Measurements from ENCODE around the gene RNF26. TPM values are rescaled to one million over a fixed set of nuclear protein-coding genes. Genes with fewer than 3 reads are reported as not detected.
"Not testable (repeated sequence)": the region's sequence is repeated elsewhere in the genome, so short reads cannot be mapped to it uniquely, and the experiment has no call there.

The RNF26 gene
- total and polyA plus RNA-seq, 9 donors = 3.0 to 22.1 (median 18.3) TPM

DNA sequence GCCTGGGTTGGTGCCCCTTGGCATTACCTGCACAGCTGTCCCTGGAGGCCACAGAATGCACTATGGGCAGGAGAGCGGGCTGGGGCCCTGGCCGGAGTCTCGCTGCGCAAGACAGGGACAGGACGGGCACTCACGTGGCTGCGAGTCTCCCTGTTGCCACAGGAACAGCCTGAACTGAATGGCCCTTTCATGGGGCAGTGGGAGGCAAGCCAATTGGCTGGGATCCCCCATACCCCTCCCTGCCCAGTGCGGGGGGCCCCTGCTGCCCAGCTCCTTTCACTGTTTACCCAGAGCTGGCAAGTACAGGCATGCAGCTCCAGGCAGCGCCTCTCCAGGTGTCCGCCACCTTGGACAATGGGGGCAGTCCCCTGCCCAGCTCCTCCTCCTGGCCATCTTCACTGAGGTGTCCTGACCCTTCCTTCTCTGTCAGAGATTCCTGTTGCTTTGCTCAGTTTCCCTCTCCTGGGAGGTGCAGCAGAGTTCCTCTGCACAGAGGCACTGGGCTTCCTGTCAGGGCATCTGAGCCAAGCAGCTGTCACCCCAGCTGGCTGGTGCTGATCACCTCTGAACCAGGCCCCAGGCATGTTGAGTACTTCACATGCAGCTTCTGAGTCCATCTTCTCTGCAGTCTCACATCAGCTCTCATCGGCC, 42.0 kb downstream of the RNF26 start:
- Histone ChIP-seq H3K4me1 (ENCODE audit: control insufficient read depth, insufficient read depth, low read length) (peaks cover 94% of the 10 kb centered on the region), H3K27ac (ENCODE audit: low read length) (peak overlapping the region; percentile 95), H3K9me3 (replicated peaks; ENCODE audit: control insufficient read depth, low read depth, low read length) (no peaks in the 10 kb centered on the region), H3K4me3 (ENCODE audit: low read length) (peak overlapping the region; percentile 23), H3K36me3 (ENCODE audit: control insufficient read depth, insufficient read depth, low read length) (peaks cover 12% of the 10 kb centered on the region), H3K27me3 (ENCODE audit: control insufficient read depth, insufficient read depth, low read length) (peaks cover 3% of the 10 kb centered on the region)
- WGBS (ENCODE audit: insufficient coverage) = 62% methylated on average over 10 of the region's 11 CpGs
- peak; percentile 83 for DNase-seq

DNA sequence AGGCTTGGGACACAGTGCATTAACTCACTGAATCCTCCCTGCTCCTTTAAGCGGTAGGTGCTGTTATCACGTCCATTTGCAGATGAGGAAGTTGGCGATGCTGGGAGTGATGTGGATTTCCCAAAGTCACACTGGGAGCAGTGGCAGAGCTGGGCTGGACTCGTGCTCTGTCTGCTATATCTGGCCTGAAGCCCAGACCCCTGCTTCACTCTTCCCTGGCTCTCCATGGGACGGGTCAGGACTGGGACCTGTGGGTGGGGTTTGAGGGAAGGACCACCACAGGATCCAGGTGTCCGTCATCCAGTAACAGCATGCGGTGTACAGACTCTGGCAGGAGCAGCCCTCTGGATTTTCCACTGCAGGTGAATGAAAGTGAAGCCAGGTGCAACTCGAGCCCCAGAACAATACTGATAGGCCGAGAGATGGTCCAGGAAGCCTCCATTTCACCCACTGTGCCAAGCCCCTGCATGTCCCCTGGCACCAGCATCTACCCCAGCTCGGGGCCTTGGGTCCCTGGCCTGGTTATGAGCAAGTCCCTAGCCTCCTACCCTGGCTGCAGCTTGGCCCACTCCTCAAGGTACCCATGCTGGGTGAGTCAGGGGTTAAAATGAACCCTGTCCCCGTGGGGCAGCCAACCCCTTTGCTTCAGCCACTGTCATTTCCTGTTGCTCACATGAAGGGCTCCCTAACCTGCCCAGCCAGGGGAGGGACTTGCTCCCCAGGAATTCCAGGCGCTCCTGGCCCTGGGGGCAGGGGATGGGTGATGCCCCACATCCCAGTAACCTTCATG, 43.0 kb downstream of the RNF26 start:
- Histone ChIP-seq H3K36me3 (ENCODE audit: control insufficient read depth, insufficient read depth, low read length) (peaks cover 12% of the 10 kb centered on the region), H3K4me1 (ENCODE audit: control insufficient read depth, insufficient read depth, low read length) (peaks cover 91% of the 10 kb centered on the region), H3K27me3 (ENCODE audit: control insufficient read depth, insufficient read depth, low read length) (peaks cover 3% of the 10 kb centered on the region), H3K27ac (ENCODE audit: low read length) (peak overlapping the region; percentile 95), H3K4me3 (ENCODE audit: low read length) (peak overlapping the region; percentile 22), H3K9me3 (replicated peaks; ENCODE audit: control insufficient read depth, low read depth, low read length) (no peaks in the 10 kb centered on the region)
- DNase-seq = peak; percentile 27
- WGBS (ENCODE audit: insufficient coverage) = 57% methylated on average over 6 of the region's 12 CpGs

- H3K4me1 ChIP-seq (ENCODE audit: control insufficient read depth, insufficient read depth, low read length) = peaks cover 84% of the 10 kb centered on the region
- peak overlapping the region; percentile 44 for H3K4me3 ChIP-seq (ENCODE audit: low read length)
- no peaks in the 10 kb centered on the region for H3K9me3 ChIP-seq (replicated peaks; ENCODE audit: control insufficient read depth, low read depth, low read length)
- H3K27ac ChIP-seq (ENCODE audit: low read length) = peak overlapping the region; percentile 95
- no CpG with 5 or more reads among the region's 6 CpGs for WGBS (ENCODE audit: insufficient coverage)
- peaks cover 4% of the 10 kb centered on the region for H3K36me3 ChIP-seq (ENCODE audit: control insufficient read depth, insufficient read depth, low read length)
- DNase-seq = no peak
- peaks cover 3% of the 10 kb centered on the region for H3K27me3 ChIP-seq (ENCODE audit: control insufficient read depth, insufficient read depth, low read length)
Observed at GRCh38 chr11:119377961-119378667, 43.8 kb downstream of the RNF26 start.

GRCh38 chr11:119378851-119379465, 44.6 kb downstream of the RNF26 start:
- H3K4me3 ChIP-seq (ENCODE audit: low read length) = peak overlapping the region; percentile 44
- H3K27me3 ChIP-seq (ENCODE audit: control insufficient read depth, insufficient read depth, low read length) = peaks cover 3% of the 10 kb centered on the region
- 44% methylated on average over 9 of the region's 10 CpGs for WGBS (ENCODE audit: insufficient coverage)
- H3K9me3 ChIP-seq (replicated peaks; ENCODE audit: control insufficient read depth, low read depth, low read length) = no peaks in the 10 kb centered on the region
- no peaks in the 10 kb centered on the region for H3K36me3 ChIP-seq (ENCODE audit: control insufficient read depth, insufficient read depth, low read length)
- peak overlapping the region; percentile 95 for H3K27ac ChIP-seq (ENCODE audit: low read length)
- H3K4me1 ChIP-seq (ENCODE audit: control insufficient read depth, insufficient read depth, low read length) = peaks cover 79% of the 10 kb centered on the region
- peak; percentile 65 for DNase-seq

GRCh38 chr11:119380160-119380826, 46.0 kb downstream of the RNF26 start:
- WGBS (ENCODE audit: insufficient coverage) = 61% methylated on average over 9 of the region's 13 CpGs
- H3K4me1 ChIP-seq (ENCODE audit: control insufficient read depth, insufficient read depth, low read length) = peaks cover 66% of the 10 kb centered on the region
- H3K27ac ChIP-seq (ENCODE audit: low read length) = peak overlapping the region; percentile 90
- no peaks in the 10 kb centered on the region for H3K9me3 ChIP-seq (replicated peaks; ENCODE audit: control insufficient read depth, low read depth, low read length)
- H3K36me3 ChIP-seq (ENCODE audit: control insufficient read depth, insufficient read depth, low read length) = no peaks in the 10 kb centered on the region
- peak overlapping the region; percentile 58 for H3K4me3 ChIP-seq (ENCODE audit: low read length)
- peaks cover 3% of the 10 kb centered on the region for H3K27me3 ChIP-seq (ENCODE audit: control insufficient read depth, insufficient read depth, low read length)
- DNase-seq = peak; percentile 24

GRCh38 chr11:119380827-119381180, 46.5 kb downstream of the RNF26 start:
- 0% methylated on average over 1 of the region's 10 CpGs for whole genome bisulfite sequencing (ENCODE audit: insufficient coverage)
- Histone ChIP-seq H3K27me3 (ENCODE audit: control insufficient read depth, insufficient read depth, low read length) (peaks cover 3% of the 10 kb centered on the region), H3K9me3 (replicated peaks; ENCODE audit: control insufficient read depth, low read depth, low read length) (no peaks in the 10 kb centered on the region), H3K4me3 (ENCODE audit: low read length) (peak overlapping the region; percentile 58), H3K4me1 (ENCODE audit: control insufficient read depth, insufficient read depth, low read length) (peaks cover 61% of the 10 kb centered on the region), H3K36me3 (ENCODE audit: control insufficient read depth, insufficient read depth, low read length) (no peaks in the 10 kb centered on the region), H3K27ac (ENCODE audit: low read length) (peak overlapping the region; percentile 90)
- DNase-seq = peak; percentile 58

GRCh38 chr11:119381181-119381988, 47.1 kb downstream of the RNF26 start, which contains the start of gene USP2:
USP2 (minus strand) TSS chr11:119381690; CDS start chr11:119373480, 8,210 bp downstream.
- peaks cover 3% of the 10 kb centered on the region for H3K27me3 ChIP-seq (ENCODE audit: control insufficient read depth, insufficient read depth, low read length)
- H3K9me3 ChIP-seq (replicated peaks; ENCODE audit: control insufficient read depth, low read depth, low read length) = no peaks in the 10 kb centered on the region
- H3K4me3 ChIP-seq (ENCODE audit: low read length) = peak within 1 kb of the TSS; percentile 58
- peaks cover 55% of the 10 kb centered on the region for H3K4me1 ChIP-seq (ENCODE audit: control insufficient read depth, insufficient read depth, low read length)
- peak; percentile 98 for DNase-seq
- peak within 1 kb of the TSS; percentile 90 for H3K27ac ChIP-seq (ENCODE audit: low read length)
- WGBS (ENCODE audit: insufficient coverage) = under 1% methylated on average over 49 of the region's 54 CpGs
- H3K36me3 ChIP-seq (ENCODE audit: control insufficient read depth, insufficient read depth, low read length) = no peaks in the 10 kb centered on the region

GRCh38 chr11:119382101-119382500, 47.8 kb downstream of the RNF26 start:
- peaks cover 49% of the 10 kb centered on the region for H3K4me1 ChIP-seq (ENCODE audit: control insufficient read depth, insufficient read depth, low read length)
- no peaks in the 10 kb centered on the region for H3K36me3 ChIP-seq (ENCODE audit: control insufficient read depth, insufficient read depth, low read length)
- WGBS (ENCODE audit: insufficient coverage) = 8% methylated on average over 8 of the region's 9 CpGs
- DNase-seq = peak; percentile 31
- H3K4me3 ChIP-seq (ENCODE audit: low read length) = peak overlapping the region; percentile 51
- H3K9me3 ChIP-seq (replicated peaks; ENCODE audit: control insufficient read depth, low read depth, low read length) = no peaks in the 10 kb centered on the region
- peak overlapping the region; percentile 75 for H3K27ac ChIP-seq (ENCODE audit: low read length)
- peaks cover 3% of the 10 kb centered on the region for H3K27me3 ChIP-seq (ENCODE audit: control insufficient read depth, insufficient read depth, low read length)

DNA sequence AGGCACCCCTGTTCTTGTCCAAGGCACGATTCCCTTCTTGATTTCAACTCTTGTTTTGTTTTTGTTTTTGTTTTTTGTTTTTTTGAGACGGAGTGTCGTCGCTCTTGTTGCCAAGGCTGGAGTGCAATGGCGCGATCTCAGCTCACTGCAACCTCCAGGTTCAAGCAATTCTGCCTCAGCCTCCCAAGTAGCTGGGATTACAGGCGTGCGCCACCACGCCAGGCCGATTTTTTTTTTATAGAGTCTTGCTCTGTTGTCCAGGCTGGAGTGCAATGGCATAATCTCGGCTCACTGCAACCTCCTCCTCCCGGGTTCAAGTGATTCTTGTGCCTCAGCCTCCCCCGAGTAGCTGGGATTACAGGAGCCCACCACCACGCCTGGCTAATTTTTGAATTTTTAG, 48.2 kb downstream of the RNF26 start:
- H3K4me1 ChIP-seq (ENCODE audit: control insufficient read depth, insufficient read depth, low read length) = peaks cover 45% of the 10 kb centered on the region
- H3K4me3 ChIP-seq (ENCODE audit: low read length); H3K36me3 ChIP-seq (ENCODE audit: control insufficient read depth, insufficient read depth, low read length); H3K27ac ChIP-seq (ENCODE audit: low read length); H3K9me3 ChIP-seq (replicated peaks; ENCODE audit: control insufficient read depth, low read depth, low read length); DNase-seq; H3K27me3 ChIP-seq (ENCODE audit: control insufficient read depth, insufficient read depth, low read length): not testable (repeated sequence)
- WGBS (ENCODE audit: insufficient coverage) = 82% methylated on average over 11 of the region's 14 CpGs

Data from muscle of leg (tissue), 11 donors.